GM18867 (cell line): ENCODE results near the gene MMAB.

Source experiments
- ATAC-seq: cut with Tn5 transposase; IDR thresholded peaks from one replicate; pipeline ENCODE4 v1.9.1; 2021; ENCODE audit warnings: mild to moderate bottlenecking, moderate library complexity; ENCODE audit not compliant: unreplicated experiment

The MMAB gene

DNA sequence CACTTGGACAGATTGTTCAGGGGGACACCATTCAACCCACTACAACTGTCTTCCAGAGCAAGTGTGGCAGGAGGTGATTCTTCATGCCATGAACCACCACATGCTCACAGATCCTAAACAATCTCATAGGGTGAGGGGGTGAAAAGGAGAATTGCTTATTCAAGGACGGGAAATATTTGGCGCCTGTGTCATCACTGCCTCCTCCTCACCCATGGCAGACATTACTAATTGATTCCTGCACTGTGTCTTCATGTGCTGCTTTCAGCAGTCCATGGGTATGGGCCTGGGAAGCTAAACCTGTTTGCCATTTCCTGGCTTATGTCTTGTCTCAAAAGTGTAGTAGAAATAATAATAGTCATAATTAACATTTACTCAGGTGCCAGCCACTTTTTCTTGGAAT, 31.3 kb downstream of the MMAB start:
- no peak for ATAC-seq

- ATAC-seq = no peak
These were observed 31.9 kb downstream of the MMAB start for GRCh38 chr12:109541413-109541726.

GRCh38 chr12:109540526-109541412, 32.5 kb downstream of the MMAB start:
- ATAC-seq = no peak

DNA sequence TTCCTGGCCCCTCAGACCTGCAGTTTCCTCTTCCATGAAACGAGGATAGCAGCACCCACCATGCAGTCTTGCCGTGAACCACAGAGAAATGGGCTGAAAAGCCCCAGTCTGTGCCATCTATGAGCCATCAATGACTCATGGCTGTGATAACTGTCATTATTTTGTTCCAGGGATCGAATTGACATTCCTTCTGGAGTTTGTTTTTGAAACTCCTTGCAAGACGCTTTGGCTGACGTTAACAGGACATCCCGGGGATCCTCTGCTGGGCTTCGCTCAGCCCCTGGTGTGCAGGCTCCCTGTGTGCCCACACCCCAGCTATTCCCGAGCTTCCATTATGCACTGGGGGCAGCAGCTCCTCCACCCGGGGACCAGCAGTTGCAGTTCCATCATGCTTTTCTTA, 33.8 kb downstream of the MMAB start:
- no peak for ATAC-seq

DNA sequence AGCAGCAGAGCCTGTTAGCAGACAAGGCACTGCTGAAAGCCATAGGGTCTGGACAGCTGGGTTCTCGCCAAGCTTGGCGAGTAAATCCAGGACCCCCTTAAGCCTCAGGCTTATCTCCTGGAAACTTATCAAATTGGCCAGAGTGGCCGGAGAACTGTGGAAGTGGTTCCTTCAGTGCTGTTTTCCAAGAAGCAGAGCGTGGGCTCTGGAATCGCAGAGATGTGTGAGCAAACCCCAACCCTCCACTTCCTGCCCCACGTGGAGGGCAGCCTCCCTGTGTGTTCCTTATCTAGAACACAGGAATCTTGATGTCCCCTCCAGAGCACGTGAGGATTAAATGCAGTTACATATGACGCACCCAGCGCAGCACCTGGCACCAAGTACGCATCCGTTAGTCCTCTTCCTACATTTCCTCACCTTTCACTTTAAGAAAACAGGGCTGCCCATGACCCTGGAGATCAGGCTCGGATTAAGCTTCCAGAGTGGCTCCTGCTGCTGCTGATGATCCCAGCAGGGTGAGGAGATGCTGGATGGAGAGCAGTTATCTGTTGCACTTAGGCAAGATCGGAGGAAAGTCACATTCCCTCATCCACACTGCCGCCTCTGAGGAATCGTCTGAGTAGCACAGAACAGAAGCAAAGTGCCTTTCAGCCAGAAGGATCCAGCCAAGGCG, 35.0 kb downstream of the MMAB start:
- ATAC-seq = no peak

DNA sequence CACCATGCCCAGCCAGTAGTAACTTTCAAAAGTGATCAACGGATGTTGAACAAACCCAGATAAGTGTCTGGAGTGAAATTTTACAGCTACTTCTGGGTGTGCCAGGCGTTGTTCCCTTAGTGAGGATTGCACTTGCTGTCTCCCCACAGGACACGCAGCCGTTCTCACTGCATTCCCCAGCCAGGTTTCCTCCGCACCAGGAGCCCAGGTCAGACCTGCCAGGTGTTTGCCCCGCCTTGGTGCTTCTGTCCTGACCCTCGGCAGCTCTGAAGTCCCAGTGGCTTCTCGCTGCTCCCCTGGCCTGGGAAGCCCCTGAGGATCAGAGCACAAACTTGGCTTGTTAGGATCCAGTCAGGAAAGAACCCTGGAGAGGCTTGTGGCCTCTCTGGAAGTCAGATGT, 36.2 kb downstream of the MMAB start:
- no peak for ATAC-seq

GRCh38 chr12:109535863-109536250, 37.4 kb downstream of the MMAB start:
- no peak for ATAC-seq

DNA sequence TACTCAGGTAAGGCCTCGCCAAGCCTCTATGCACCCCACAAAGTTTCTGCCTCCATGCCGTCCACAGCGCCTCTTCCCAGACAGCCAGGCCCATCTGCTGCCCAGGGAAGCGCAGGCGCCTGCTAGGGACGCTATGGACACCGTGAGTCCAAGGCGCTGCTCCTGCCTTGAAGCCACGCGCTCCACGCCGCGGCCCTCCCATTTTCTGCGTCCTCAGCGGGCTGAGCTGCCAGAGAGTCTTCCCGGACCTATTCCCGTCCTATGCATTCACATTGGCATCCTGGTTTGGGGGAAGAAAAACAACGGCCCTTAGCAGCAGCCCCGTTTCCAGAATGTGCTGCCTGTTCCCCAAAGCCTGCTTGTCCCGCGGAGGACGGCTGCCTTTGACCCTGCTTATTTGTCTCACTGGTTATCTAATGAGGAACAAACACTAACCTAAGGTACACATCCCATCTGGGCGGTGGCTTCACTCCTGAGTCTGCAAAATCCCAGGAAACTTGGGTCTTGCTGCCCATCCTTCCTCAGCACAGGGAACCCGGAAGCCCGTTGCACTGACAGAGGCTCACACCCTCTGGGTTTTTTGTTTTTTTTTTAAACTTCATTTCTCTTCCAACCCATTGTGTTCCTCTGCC, 38.0 kb downstream of the MMAB start:
- no peak for ATAC-seq

- ATAC-seq = no peak
These were observed 38.8 kb downstream of the MMAB start for GRCh38 chr12:109534456-109534855.

DNA sequence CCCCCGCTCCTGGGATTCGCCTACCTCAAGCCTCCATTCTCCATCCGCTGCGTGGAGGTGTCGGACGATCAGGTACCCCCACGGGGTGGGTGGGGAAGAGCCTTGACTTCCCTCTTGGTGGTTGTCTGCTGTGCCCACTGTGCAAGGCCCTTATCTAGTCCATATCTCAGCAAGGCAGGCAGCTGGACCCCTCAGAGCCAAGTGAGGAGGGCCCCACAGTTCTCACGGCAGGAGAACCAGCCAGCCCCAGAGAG, 39.9 kb downstream of the MMAB start:
- no peak for ATAC-seq

- ATAC-seq = no peak
These were observed 40.4 kb downstream of the MMAB start for GRCh38 chr12:109532721-109533486.

DNA sequence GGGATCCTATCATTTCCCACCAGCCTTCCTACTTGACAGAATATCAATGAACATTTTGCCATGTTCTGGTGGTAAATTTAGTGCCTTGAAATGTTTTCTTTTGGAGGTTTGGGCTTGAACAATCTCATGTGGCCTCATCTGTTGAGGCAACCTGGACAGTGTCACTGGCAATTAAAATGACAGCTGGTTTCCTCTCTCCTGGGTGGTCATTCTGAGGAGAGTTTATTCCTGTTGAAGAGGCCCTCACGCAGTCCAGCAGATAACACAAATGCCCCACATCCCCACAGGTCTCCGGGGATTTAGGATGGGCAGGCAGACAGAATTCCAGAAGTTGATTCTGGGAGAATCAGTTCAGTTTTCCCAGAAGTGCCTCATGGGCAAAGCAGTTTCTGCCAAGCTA, 41.9 kb downstream of the MMAB start:
- ATAC-seq = no peak

DNA sequence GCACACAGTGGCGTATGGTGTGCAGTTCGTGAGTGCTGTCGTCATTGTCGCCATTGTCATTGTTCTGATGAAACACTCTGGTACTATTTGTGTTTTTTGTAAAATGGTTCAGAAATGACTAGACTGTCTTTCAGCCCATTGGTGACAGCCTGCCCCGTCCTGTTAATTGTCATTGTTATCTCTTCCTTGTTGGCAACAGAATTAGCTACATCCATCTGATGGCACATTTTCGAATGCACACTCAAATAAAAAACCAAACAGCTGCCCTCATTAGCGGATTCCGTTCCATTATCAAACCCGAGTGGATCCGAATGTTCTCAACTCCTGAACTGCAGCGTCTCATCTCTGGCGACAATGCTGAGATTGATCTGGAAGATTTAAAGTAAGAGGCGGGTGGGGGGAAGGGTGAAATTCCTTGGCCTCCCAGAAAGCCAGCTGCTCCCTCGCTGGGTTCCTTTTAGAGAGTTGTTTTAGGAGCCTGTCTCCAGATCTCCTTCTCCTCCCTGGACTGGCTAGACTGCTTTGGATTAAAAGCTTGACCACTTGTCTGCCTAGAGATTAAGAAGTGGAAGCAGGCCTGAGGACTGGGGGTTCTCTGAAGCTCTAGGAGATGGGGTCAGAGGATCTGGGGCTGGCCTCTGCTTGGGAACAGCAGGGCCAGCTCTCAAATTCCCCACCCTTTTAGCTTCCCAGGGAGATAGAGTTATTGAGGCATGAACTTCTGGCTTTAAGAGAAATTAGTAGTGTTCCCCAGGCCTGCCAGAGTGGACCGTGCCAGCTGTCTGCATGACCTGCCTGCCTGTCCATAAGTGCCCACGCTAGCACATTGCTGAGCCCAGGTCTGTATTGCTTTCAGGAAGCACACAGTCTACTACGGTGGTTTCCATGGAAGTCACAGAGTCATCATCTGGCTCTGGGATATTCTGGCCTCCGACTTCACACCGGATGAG, 43.3 kb downstream of the MMAB start:
- ATAC-seq = no peak

DNA sequence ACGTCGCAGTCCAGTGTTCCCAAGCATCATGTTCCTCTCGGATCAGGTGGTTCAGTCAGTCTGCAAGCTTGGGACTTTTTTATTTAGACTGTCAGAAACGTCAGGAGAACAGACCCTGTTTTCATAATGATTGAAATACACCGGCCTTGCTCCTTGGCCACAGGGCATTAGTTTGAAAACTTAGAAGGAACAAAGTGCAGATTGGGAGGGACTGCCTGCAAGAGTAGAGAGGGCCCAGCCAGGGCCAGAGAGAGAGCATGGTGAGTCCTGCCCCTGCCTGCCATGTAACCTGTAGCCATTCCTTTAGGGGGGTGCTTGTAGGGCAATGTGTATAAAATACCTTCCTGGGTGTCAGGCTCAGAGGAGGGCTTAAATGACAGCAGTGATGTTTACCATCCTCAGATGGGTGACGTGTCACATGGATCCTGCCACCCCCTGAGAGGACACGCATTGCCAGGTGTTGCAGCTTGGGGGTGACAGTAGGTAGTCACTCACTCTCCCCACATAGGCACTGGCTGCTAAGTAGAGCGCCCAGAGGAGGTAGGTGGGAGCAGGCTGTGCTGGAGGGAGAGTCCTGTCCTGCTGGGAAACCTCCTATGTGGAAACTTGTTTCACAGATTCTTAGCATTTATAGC, 45.7 kb downstream of the MMAB start:
- ATAC-seq = no peak

- no peak for ATAC-seq
These were observed 48.1 kb downstream of the MMAB start for GRCh38 chr12:109525279-109525585.

- no peak for ATAC-seq
These were observed 48.6 kb downstream of the MMAB start for GRCh38 chr12:109524466-109525278.

DNA sequence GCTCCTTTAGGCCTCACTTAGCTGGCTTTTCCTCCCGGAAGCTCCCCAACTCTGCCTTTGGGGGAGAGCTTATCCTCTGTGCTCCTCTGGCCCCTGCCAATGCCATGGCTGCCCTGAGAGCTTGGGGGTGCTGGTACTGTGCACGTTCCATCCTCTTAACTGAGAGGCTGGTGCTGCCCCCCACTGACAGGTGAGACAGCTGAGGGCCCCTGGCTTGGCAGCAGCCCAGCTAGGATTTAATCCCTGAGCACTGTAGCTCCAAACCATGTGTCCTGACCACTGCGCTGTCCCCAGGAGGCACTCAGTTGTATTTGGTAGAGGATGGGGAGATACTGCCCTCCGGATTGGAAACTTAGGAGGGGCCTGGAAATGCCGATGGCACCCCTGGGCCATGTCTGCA, 49.8 kb downstream of the MMAB start:
- no peak for ATAC-seq

- no peak for ATAC-seq
These were observed 50.2 kb downstream of the MMAB start for GRCh38 chr12:109523071-109523470.

- ATAC-seq = no peak
These were observed 51.5 kb downstream of the MMAB start for GRCh38 chr12:109521831-109522230.
